ENCODE measurements around the gene ZNF746. TPM values are rescaled to one million over a fixed set of nuclear protein-coding genes. Genes with fewer than 3 reads are reported as not detected.

ZNF746 gene
- total RNA-seq, 4 donors from 2014 or later: 17.3 to 28.1 (median 23.4) TPM

DNA sequence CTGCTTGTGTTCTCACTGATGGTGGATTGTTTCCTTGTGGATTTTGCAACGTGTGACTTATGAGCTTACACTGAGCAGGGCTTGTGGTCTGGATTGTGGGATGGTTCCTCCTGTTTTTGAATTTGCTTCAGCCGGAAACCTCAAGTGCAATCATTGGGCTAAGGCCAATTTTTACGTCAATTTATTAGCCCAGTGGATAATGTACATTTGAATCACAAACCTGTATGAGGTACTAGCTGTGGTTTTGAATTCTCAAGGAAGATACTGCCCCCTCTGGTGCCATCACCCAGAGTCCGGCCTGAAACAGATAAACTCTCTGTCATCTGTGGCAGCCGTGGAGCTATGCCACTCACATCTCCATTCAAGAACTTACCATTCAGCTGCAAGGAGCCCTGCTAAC lies 29.4 kb downstream of the ZNF746 start:
- no peak overlapping the region for H3K27ac ChIP-seq
- no peak for DNase-seq
- H3K4me1 ChIP-seq: no peaks in the 10 kb centered on the region
- H3K36me3 ChIP-seq: peaks cover 0 to 11% (median 0%) of the 10 kb centered on the region in 3 donors
- H3K9me3 ChIP-seq: no peaks in the 10 kb centered on the region
- H3K27me3 ChIP-seq: no peaks in the 10 kb centered on the region
- TF ChIP-seq, protein P1, sequence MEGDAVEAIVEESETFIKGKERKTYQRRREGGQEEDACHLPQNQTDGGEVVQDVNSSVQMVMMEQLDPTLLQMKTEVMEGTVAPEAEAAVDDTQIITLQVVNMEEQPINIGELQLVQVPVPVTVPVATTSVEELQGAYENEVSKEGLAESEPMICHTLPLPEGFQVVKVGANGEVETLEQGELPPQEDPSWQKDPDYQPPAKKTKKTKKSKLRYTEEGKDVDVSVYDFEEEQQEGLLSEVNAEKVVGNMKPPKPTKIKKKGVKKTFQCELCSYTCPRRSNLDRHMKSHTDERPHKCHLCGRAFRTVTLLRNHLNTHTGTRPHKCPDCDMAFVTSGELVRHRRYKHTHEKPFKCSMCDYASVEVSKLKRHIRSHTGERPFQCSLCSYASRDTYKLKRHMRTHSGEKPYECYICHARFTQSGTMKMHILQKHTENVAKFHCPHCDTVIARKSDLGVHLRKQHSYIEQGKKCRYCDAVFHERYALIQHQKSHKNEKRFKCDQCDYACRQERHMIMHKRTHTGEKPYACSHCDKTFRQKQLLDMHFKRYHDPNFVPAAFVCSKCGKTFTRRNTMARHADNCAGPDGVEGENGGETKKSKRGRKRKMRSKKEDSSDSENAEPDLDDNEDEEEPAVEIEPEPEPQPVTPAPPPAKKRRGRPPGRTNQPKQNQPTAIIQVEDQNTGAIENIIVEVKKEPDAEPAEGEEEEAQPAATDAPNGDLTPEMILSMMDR (IDR thresholded peaks at IDR 0.05): peak in 1 of 6 experiments; percentile 2
- TF ChIP-seq POLR2A (IDR thresholded peaks at IDR 0.05): no peak
- no peak overlapping the region for H3K4me3 ChIP-seq

DNA sequence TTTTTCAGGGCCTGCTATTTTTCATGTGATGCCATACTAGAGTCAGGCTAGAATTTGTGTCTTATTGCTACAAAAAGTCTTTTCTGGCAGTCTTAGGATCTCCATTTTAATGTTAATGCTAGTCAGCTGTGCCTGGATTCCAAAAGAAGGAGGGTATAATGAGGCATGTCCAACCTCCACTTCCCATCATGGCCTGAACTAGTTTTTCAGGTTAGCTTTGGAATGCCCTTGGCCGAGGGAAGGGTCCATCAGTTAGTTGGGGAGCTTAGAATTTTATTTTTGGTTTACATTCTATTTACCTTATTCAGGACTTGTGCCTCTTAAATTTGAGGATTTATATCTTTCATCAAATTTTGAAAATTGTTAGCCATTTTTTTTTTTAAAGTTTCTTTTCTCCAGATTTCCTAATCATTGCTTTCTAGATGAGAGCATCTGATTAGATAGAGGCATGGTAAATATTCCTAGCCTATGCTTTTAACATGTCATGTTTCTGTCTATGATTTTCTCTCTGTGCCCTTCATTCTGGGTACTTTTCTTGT lies 30.2 kb downstream of the ZNF746 start:
- Histone ChIP-seq H3K4me1 (no peaks in the 10 kb centered on the region), H3K9me3 (no peaks in the 10 kb centered on the region), H3K4me3 (no peak overlapping the region), H3K27me3 (no peaks in the 10 kb centered on the region), H3K27ac (no peak overlapping the region), H3K36me3 (peaks cover 0 to 4% (median 0%) of the 10 kb centered on the region in 3 donors)
- TF ChIP-seq POLR2A (IDR thresholded peaks at IDR 0.05): no peak
- TF ChIP-seq, protein P1 (IDR thresholded peaks at IDR 0.05): no peak
- no peak for DNase-seq

DNA sequence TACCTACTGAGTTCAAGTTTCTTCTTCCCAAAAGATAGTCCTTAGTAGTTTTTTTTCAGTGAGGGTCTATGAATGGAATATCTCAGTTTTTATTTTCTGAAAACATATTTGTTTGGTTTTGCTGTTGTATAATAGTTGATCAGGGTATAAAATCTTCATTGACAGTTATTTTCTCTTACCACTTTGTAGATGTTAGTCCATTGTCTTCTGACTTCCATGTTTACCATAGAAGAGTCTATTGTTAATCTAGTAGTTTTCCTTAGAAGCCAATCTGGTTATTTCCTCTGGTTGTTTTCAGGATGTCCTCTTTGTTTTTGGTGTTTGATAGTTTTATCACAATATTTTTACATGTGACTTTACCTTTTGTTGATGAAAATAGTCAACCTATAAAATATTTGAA lies 31.2 kb downstream of the ZNF746 start:
- H3K36me3 ChIP-seq: no peaks in the 10 kb centered on the region
- DNase-seq: no peak

DNA sequence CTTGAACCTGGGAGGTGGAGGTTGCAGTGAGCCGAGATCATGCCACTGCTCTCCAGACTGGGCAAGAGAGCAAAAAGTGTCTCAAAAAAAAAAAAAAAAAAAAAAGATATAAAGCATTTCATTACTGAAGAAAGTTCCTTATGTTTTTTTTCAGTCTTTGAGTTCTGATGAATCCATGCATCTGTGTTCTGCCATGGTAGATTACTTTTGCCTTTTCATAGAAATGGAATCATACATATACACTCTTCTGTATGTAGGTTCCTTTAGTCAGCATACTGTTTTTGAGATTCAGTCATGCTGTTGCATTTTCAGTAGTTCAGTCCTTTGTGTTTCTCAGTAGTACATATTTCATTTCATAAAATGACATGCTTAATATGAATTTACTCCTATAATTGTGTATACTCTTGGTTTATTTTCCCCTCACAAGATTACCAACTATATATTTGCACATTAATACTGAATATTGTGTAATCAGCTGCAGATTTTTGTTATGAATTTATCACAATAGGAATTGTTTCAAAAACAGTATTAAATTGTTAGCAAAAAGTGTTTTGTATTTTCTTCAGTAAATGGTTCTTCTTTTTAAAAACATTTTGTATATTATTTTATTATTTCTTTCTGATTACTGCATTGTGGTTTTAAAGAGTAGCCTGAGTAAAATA lies 34.0 kb downstream of the ZNF746 start:
- no peaks in the 10 kb centered on the region for H3K27me3 ChIP-seq

More for the DNA sequence above, 31.2 kb downstream of the ZNF746 start:
- no peaks in the 10 kb centered on the region for H3K9me3 ChIP-seq
- no peaks in the 10 kb centered on the region for H3K27me3 ChIP-seq
- H3K4me1 ChIP-seq: peaks cover 0 to under 1% (median 0%) of the 10 kb centered on the region in 4 donors
- TF ChIP-seq POLR2A (IDR thresholded peaks at IDR 0.05): no peak
- TF ChIP-seq, protein P1 (IDR thresholded peaks at IDR 0.05): no peak
- no peak overlapping the region for H3K27ac ChIP-seq
- H3K4me3 ChIP-seq: no peak overlapping the region

DNA sequence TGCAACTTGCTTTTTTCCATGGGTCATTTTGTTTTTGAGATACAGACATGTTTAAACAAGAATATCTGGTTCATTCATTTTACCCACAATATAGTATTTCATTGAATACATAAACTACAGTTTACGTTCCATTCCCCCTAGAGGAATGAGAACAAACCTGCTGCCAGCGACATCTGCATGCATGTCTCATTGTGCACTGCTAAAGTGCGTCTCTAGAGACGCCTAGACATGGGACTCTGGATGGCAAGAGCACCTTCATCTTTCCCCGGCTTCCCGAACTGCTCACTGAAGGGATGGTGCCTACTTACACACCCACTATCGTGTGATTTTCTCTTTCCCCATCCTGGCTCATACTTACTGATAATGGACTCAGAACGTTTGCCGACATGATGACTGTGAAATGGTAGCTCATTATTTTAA lies 35.5 kb downstream of the ZNF746 start:
- Histone ChIP-seq H3K4me1 (peaks cover 0 to 21% (median 10%) of the 10 kb centered on the region in 4 donors), H3K9me3 (no peaks in the 10 kb centered on the region), H3K27me3 (no peaks in the 10 kb centered on the region), H3K4me3 (no peak overlapping the region), H3K36me3 (peaks cover 0 to under 1% (median 0%) of the 10 kb centered on the region in 3 donors), H3K27ac (no peak overlapping the region)
- TF ChIP-seq, protein P1 (IDR thresholded peaks at IDR 0.05): no peak
- TF ChIP-seq POLR2A (IDR thresholded peaks at IDR 0.05): no peak
- no peak for DNase-seq

More for the DNA sequence above, 34.0 kb downstream of the ZNF746 start:
- no peaks in the 10 kb centered on the region for H3K9me3 ChIP-seq
- no peaks in the 10 kb centered on the region for H3K36me3 ChIP-seq
- no peak for DNase-seq
- TF ChIP-seq POLR2A (IDR thresholded peaks at IDR 0.05): no peak
- TF ChIP-seq, protein P1 (IDR thresholded peaks at IDR 0.05): no peak
- H3K4me1 ChIP-seq: peaks cover 0 to 16% (median 10%) of the 10 kb centered on the region in 4 donors
- H3K4me3 ChIP-seq: no peak overlapping the region
- no peak overlapping the region for H3K27ac ChIP-seq

All from Peyer's patch (tissue), 4 donors.